IPS-18a (cell line): ENCODE data around the gene DOCK11.

Source experiments
- H3K27ac ChIP-seq: one replicate; pipeline ENCODE4 v1.5.1; 2013; ENCODE audit warnings: low read length
- H3K27me3 ChIP-seq: one replicate; pipeline ENCODE4 v1.6.1; 2013; ENCODE audit warnings: mild to moderate bottlenecking, low read length; ENCODE audit not compliant: control insufficient read depth, insufficient read depth
- H3K36me3 ChIP-seq: one replicate; pipeline ENCODE4 v1.6.1; 2013; ENCODE audit warnings: low read depth, low read length; ENCODE audit not compliant: control insufficient read depth
- H3K4me1 ChIP-seq: one replicate; pipeline ENCODE4 v1.6.1; 2013; ENCODE audit warnings: low read depth, low read length; ENCODE audit not compliant: control insufficient read depth
- H3K4me3 ChIP-seq: one replicate; pipeline ENCODE4 v1.5.1; 2013; ENCODE audit warnings: low read length
- H3K9ac ChIP-seq: one replicate; pipeline ENCODE4 v1.6.1; 2013; ENCODE audit warnings: mild to moderate bottlenecking, low read length, moderate library complexity
- H3K9me3 ChIP-seq: one replicate; pipeline ENCODE4 v1.6.1; 2013; ENCODE audit warnings: low read depth, low read length; ENCODE audit not compliant: control insufficient read depth

DOCK11 gene

GRCh38 chrX:118536687-118537461 is 41.3 kb downstream of the DOCK11 start:
- Histone ChIP-seq H3K36me3 (no peaks in the 10 kb centered on the region), H3K9me3 (peaks cover 11% of the 10 kb centered on the region), H3K9ac (no peak overlapping the region), H3K27ac (no peak overlapping the region), H3K27me3 (no peaks in the 10 kb centered on the region), H3K4me3 (no peak overlapping the region), H3K4me1 (peaks cover 18% of the 10 kb centered on the region)

- H3K27ac ChIP-seq = no peak overlapping the region
- no peaks in the 10 kb centered on the region for H3K27me3 ChIP-seq
- no peak overlapping the region for H3K9ac ChIP-seq
- peaks cover 11% of the 10 kb centered on the region for H3K9me3 ChIP-seq
- no peaks in the 10 kb centered on the region for H3K36me3 ChIP-seq
- no peak overlapping the region for H3K4me3 ChIP-seq
- H3K4me1 ChIP-seq = peaks cover 15% of the 10 kb centered on the region
Measured at GRCh38 chrX:118538386-118538785, 42.8 kb downstream of the DOCK11 start.

DNA sequence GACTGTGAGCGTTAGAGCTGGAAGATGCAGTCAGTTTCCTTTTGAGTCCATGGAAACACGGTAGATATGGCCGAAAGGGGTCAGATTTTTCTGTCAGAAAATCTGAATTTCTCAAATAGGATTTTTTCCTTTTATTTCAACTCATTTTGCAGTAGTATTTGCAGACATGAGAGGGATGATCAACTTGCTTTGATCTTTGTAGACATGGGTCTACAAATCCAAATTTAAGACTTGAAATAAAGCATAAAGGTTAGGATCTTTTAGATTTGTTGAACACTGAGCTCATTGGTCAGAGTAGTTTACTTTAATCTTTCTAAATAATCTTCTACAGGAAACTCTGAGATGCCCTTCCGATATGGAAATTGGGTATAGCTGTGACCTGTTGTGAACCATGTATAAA is 44.7 kb downstream of the DOCK11 start:
- H3K36me3 ChIP-seq = no peaks in the 10 kb centered on the region
- H3K4me1 ChIP-seq = no peaks in the 10 kb centered on the region
- H3K27ac ChIP-seq = no peak overlapping the region
- H3K27me3 ChIP-seq = no peaks in the 10 kb centered on the region
- H3K4me3 ChIP-seq = no peak overlapping the region
- H3K9ac ChIP-seq = no peak overlapping the region
- H3K9me3 ChIP-seq = peaks cover 11% of the 10 kb centered on the region

DNA sequence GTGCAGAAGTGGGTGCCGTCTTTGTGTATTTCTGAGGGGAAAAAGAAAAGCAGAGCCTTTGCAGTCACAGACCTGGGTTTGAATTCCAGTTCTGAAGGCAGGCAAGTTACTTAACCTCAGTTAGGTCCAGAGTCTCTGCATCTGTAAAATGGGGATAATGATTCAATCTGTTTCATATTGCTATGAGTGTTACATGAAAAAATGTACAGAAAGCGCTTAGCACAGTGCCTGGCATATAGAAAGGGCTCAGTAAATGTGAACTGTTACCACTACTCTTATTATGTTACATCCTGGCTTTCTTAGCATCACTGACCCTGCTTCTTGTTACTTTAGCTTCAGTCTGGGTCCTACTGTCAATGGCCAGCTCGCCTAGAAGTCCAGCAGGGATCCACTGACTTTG is 45.9 kb downstream of the DOCK11 start:
- Histone ChIP-seq H3K4me3 (no peak overlapping the region), H3K27ac (no peak overlapping the region), H3K9ac (no peak overlapping the region), H3K9me3 (peaks cover 11% of the 10 kb centered on the region), H3K4me1 (no peaks in the 10 kb centered on the region), H3K36me3 (no peaks in the 10 kb centered on the region), H3K27me3 (no peaks in the 10 kb centered on the region)

GRCh38 chrX:118545510-118545909 is 49.9 kb downstream of the DOCK11 start:
- Histone ChIP-seq H3K36me3 (no peaks in the 10 kb centered on the region), H3K4me1 (no peaks in the 10 kb centered on the region), H3K4me3 (no peak overlapping the region), H3K27me3 (no peaks in the 10 kb centered on the region), H3K9me3 (peaks cover 13% of the 10 kb centered on the region), H3K9ac (no peak overlapping the region), H3K27ac (no peak overlapping the region)

DNA sequence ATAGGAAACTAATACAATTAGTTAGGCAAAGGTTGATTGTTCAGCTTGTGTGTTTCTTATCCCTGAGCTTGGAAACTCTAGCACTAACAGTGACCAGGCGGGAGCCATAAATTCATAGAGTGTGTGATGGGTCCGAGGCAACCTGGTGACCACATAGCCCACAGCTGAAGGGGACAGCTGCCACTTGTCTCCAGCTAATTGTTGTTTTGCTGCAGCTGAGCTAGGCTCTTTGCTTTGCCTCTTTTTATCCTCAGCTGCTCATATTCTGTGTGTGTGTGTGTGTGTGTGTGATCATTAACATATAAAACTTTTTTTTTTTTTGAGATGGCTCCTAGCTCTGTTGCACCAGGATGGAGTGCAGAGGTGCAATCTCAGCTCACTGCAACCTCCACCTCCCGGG is 53.2 kb downstream of the DOCK11 start:
- no peak overlapping the region for H3K4me3 ChIP-seq
- H3K4me1 ChIP-seq = no peaks in the 10 kb centered on the region
- no peak overlapping the region for H3K9ac ChIP-seq
- no peaks in the 10 kb centered on the region for H3K27me3 ChIP-seq
- no peaks in the 10 kb centered on the region for H3K36me3 ChIP-seq
- no peak overlapping the region for H3K27ac ChIP-seq
- H3K9me3 ChIP-seq = peaks cover 12% of the 10 kb centered on the region

GRCh38 chrX:118550792-118551191 is 55.2 kb downstream of the DOCK11 start:
- Histone ChIP-seq H3K36me3 (no peaks in the 10 kb centered on the region), H3K4me1 (no peaks in the 10 kb centered on the region), H3K27ac (no peak overlapping the region), H3K9me3 (peaks cover 12% of the 10 kb centered on the region), H3K9ac (no peak overlapping the region), H3K4me3 (no peak overlapping the region), H3K27me3 (no peaks in the 10 kb centered on the region)

GRCh38 chrX:118551426-118551825 is 55.8 kb downstream of the DOCK11 start:
- no peaks in the 10 kb centered on the region for H3K27me3 ChIP-seq
- no peaks in the 10 kb centered on the region for H3K36me3 ChIP-seq
- no peak overlapping the region for H3K4me3 ChIP-seq
- H3K9me3 ChIP-seq = peaks cover 12% of the 10 kb centered on the region
- no peak overlapping the region for H3K27ac ChIP-seq
- H3K4me1 ChIP-seq = no peaks in the 10 kb centered on the region
- H3K9ac ChIP-seq = no peak overlapping the region

DNA sequence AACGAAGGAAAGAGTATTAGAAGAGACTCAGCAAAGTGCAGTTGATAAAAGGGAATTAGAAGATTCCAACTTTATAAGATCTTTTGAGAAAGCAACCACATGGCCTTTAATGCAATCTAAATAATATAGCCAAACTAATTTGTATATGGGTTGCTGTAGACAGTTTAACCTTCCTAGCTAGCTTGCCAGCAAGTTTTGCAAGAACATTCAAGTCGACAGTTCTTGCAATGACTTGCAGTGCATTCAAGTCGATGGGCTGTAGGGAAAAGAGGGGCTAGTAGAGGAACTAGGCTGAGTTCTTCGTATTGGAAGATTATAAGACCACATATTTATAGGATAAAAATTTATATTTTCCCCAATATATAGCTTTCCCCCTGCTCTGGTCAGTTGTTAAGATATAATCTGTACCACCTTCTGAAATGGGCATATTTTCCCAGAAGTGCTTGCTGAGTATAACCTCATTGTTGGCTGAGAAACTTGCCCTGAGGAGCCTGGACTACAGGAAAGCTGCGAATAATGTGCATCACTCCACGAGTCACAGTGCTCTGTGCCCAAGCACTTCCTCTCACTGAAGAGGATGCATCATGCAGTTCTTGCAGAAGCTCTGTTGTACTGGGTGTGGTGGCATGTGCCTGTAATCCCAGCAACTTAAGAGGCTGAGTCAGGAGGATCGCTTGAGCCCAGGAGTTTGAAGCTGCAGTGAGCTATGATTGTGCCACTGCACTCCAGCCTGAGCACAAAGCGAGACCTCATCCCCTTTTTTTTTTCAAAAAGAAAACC is 56.7 kb downstream of the DOCK11 start:
- no peak overlapping the region for H3K4me3 ChIP-seq
- H3K4me1 ChIP-seq = no peaks in the 10 kb centered on the region
- no peak overlapping the region for H3K27ac ChIP-seq
- H3K27me3 ChIP-seq = no peaks in the 10 kb centered on the region
- H3K9me3 ChIP-seq = peaks cover 9% of the 10 kb centered on the region
- H3K36me3 ChIP-seq = no peaks in the 10 kb centered on the region
- H3K9ac ChIP-seq = no peak overlapping the region

DNA sequence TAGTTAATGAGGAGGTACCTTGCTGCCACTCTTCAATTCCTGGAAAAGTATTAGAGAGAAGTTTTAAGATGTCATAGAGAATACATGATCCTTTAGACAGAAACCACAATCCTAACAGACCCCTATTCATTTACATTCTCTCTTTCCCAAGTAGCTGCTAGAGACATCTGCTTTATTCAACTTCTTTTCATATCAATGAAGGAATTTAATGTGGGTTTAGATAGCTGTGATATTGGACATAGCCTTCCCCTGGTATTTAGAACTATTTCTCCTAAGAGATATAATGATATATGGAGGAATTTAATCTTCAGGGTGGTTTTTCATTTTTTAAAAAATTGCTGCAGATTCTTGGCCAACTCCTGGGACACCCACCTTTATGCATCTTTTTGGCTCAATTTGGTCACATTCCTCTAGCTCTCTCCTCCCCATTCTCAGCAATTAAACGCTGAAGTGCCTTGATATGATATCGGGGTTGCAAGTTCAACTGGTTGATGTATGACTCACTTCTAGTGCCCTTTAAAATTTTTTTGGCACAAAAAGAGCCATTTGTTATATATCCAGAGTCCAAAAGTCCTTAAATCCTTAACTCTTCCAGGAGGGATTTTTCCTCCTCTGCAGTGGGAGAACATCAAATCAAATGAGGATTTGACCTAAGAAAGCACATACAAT is 57.6 kb downstream of the DOCK11 start:
- Histone ChIP-seq H3K27ac (no peak overlapping the region), H3K27me3 (no peaks in the 10 kb centered on the region), H3K4me3 (no peak overlapping the region), H3K4me1 (no peaks in the 10 kb centered on the region), H3K9me3 (peaks cover 6% of the 10 kb centered on the region), H3K36me3 (no peaks in the 10 kb centered on the region), H3K9ac (no peak overlapping the region)

DNA sequence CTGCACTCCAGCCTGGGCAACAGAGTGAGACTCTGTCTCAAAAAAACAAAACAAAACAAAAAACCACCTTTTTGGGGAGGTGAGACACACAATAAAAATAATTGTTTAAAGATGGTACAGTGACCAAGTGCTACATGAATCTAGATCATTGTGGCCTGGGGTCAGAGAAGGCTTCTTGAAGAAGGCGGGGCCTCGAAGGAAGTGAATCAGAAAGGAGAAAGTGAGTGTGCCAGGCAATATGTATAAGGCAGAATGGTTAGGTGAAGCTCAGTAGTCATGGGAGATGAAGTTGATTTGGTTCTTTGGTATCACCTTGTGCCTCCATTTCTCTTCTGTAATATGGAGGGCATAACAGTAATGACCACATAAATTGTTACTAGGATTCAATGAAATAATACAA is 58.9 kb downstream of the DOCK11 start:
- Histone ChIP-seq H3K9me3 (no peaks in the 10 kb centered on the region), H3K27me3 (no peaks in the 10 kb centered on the region), H3K9ac (no peak overlapping the region), H3K27ac (no peak overlapping the region), H3K4me1 (no peaks in the 10 kb centered on the region), H3K36me3 (no peaks in the 10 kb centered on the region), H3K4me3 (no peak overlapping the region)
